Left ventricle myocardium inferior (tissue), 1 donor: ENCODE data around the gene RBMS3. TPM values are rescaled to one million over a fixed set of nuclear protein-coding genes. Genes with fewer than 3 reads are reported as not detected.

Experiments used
- DNase-seq: peaks from one replicate; pipeline ENCODE4 v3.0.0-alpha.2; 2020
- H3K27ac ChIP-seq: fragments of 200-600 bp; replicated peaks from 2 replicates; pipeline ENCODE4 v1.8.0; 2021
- H3K27me3 ChIP-seq: fragments of 200-600 bp; 2 replicates; pipeline ENCODE4 v1.8.0; 2021; ENCODE audit warnings: low read depth
- H3K36me3 ChIP-seq: fragments of 200-600 bp; 2 replicates; pipeline ENCODE4 v1.8.0; 2021
- H3K4me1 ChIP-seq: fragments of 200-600 bp; 2 replicates; pipeline ENCODE4 v1.8.0; 2021
- H3K4me3 ChIP-seq: fragments of 200-600 bp; 2 replicates; pipeline ENCODE4 v1.8.0; 2021; ENCODE audit warnings: mild to moderate bottlenecking, moderate library complexity
- H3K9me3 ChIP-seq: fragments of 200-600 bp; replicated peaks from 2 replicates; pipeline ENCODE4 v1.8.0; 2021
- CTCF ChIP-seq: fragments of 200-600 bp; IDR thresholded peaks from 2 replicates; pipeline ENCODE4 v1.8.0; 2021; ENCODE audit warnings: antibody characterized with exemption, mild to moderate bottlenecking, borderline replicate concordance
- intact Hi-C: fragments of 100-400 bp; cut with micrococcal nuclease; formaldehyde crosslinking; loops from one replicate; pipeline ENCODE4 v1.11.0; 2022
- total RNA-seq: library from RNA; stranded (reverse); fragmentation: NEBNext Ultra II Directional; extraction: Animal tissue kit (Norgen Biotek cat#: 25700); gene quantifications from one replicate; pipeline ENCODE4 v1.2.1, GENCODE V29; 2021
- donor health status: DM: no; HTN: yes; CAD: no; lungs with severe emphysema.

RBMS3 gene
- total RNA-seq, 1 donor from 2014 or later, result 25.3 TPM

- H3K36me3 ChIP-seq, result no peaks in the 10 kb centered on the region
- TF ChIP-seq CTCF, result no peak
- no peak overlapping the region for H3K4me3 ChIP-seq
- DNase-seq, result no peak
- H3K27ac ChIP-seq, result no peak overlapping the region
- intact Hi-C loops, result no loop called here
- no peaks in the 10 kb centered on the region for H3K27me3 ChIP-seq
- peaks cover 13% of the 10 kb centered on the region for H3K4me1 ChIP-seq
- H3K9me3 ChIP-seq, result no peaks in the 10 kb centered on the region
Observed at GRCh38 chr3:29475305-29475840, 194.5 kb downstream of the RBMS3 start.

- no peaks in the 10 kb centered on the region for H3K36me3 ChIP-seq
- H3K4me3 ChIP-seq, result no peak overlapping the region
- no peak for DNase-seq
- H3K4me1 ChIP-seq, result peaks cover 13% of the 10 kb centered on the region
- intact Hi-C loops, result no loop called here
- no peak overlapping the region for H3K27ac ChIP-seq
- no peaks in the 10 kb centered on the region for H3K27me3 ChIP-seq
- H3K9me3 ChIP-seq, result no peaks in the 10 kb centered on the region
- TF ChIP-seq CTCF, result no peak
Observed at GRCh38 chr3:29475854-29476253, 195.0 kb downstream of the RBMS3 start.

GRCh38 chr3:29478611-29479010, 197.7 kb downstream of the RBMS3 start:
- no peak overlapping the region for H3K4me3 ChIP-seq
- intact Hi-C loops, result no loop called here
- H3K27me3 ChIP-seq, result no peaks in the 10 kb centered on the region
- H3K27ac ChIP-seq, result no peak overlapping the region
- peaks cover 13% of the 10 kb centered on the region for H3K4me1 ChIP-seq
- TF ChIP-seq CTCF, result no peak
- no peaks in the 10 kb centered on the region for H3K9me3 ChIP-seq
- DNase-seq, result no peak
- H3K36me3 ChIP-seq, result no peaks in the 10 kb centered on the region

- intact Hi-C loops, result no loop called here
- H3K27ac ChIP-seq, result no peak overlapping the region
- peaks cover 8% of the 10 kb centered on the region for H3K4me1 ChIP-seq
- H3K9me3 ChIP-seq, result no peaks in the 10 kb centered on the region
- H3K36me3 ChIP-seq, result no peaks in the 10 kb centered on the region
- no peaks in the 10 kb centered on the region for H3K27me3 ChIP-seq
- DNase-seq, result no peak
- no peak overlapping the region for H3K4me3 ChIP-seq
- no peak for TF ChIP-seq CTCF
Observed at GRCh38 chr3:29481249-29481648, 200.4 kb downstream of the RBMS3 start.

- DNase-seq, result no peak
- Histone ChIP-seq H3K27ac (no peak overlapping the region), H3K36me3 (no peaks in the 10 kb centered on the region), H3K27me3 (no peaks in the 10 kb centered on the region), H3K4me1 (peaks cover 9% of the 10 kb centered on the region), H3K4me3 (no peak overlapping the region), H3K9me3 (no peaks in the 10 kb centered on the region)
- intact Hi-C loops, result no loop called here
- TF ChIP-seq CTCF, result no peak
Observed at GRCh38 chr3:29481969-29482767, 201.3 kb downstream of the RBMS3 start.
